Measurements from ENCODE around the gene MYLK4. TPM values are rescaled to one million over a fixed set of nuclear protein-coding genes. Genes with fewer than 3 reads are reported as not detected.

The MYLK4 gene
- total RNA-seq, 1 donor from 2014 or later = 0.42 TPM

- no peak for TF ChIP-seq CTCF (IDR thresholded peaks at IDR 0.05; ENCODE audit: insufficient read depth, low read length, poor library complexity, severe bottlenecking)
- no peaks in the 10 kb centered on the region for H3K27me3 ChIP-seq (ENCODE audit: control insufficient read depth, insufficient read depth, low read length)
- no peak for DNase-seq (ENCODE audit: low read depth)
- peaks cover 2% of the 10 kb centered on the region for H3K36me3 ChIP-seq (ENCODE audit: control insufficient read depth, insufficient read depth, low read length)
- no peak overlapping the region for H3K4me3 ChIP-seq (ENCODE audit: low read depth, low read length)
Observed at GRCh38 chr6:2782825-2783187, 32.1 kb upstream of the MYLK4 start.

GRCh38 chr6:2782356-2782708, 31.6 kb upstream of the MYLK4 start:
- no peak for TF ChIP-seq CTCF (IDR thresholded peaks at IDR 0.05; ENCODE audit: insufficient read depth, low read length, poor library complexity, severe bottlenecking)
- peaks cover 2% of the 10 kb centered on the region for H3K36me3 ChIP-seq (ENCODE audit: control insufficient read depth, insufficient read depth, low read length)
- DNase-seq (ENCODE audit: low read depth) = no peak

GRCh38 chr6:2781685-2782355, 31.1 kb upstream of the MYLK4 start:
- Histone ChIP-seq H3K27me3 (ENCODE audit: control insufficient read depth, insufficient read depth, low read length) (no peaks in the 10 kb centered on the region), H3K4me3 (ENCODE audit: low read depth, low read length) (no peak overlapping the region), H3K36me3 (ENCODE audit: control insufficient read depth, insufficient read depth, low read length) (peaks cover 3% of the 10 kb centered on the region)
- TF ChIP-seq CTCF (IDR thresholded peaks at IDR 0.05; ENCODE audit: insufficient read depth, low read length, poor library complexity, severe bottlenecking) = no peak
- no peak for DNase-seq (ENCODE audit: low read depth)

More at GRCh38 chr6:2782356-2782708, 31.6 kb upstream of the MYLK4 start:
- H3K4me3 ChIP-seq (ENCODE audit: low read depth, low read length) = no peak overlapping the region
- no peaks in the 10 kb centered on the region for H3K27me3 ChIP-seq (ENCODE audit: control insufficient read depth, insufficient read depth, low read length)

GRCh38 chr6:2780102-2780737, 29.5 kb upstream of the MYLK4 start:
- DNase-seq (ENCODE audit: low read depth) = no peak
- TF ChIP-seq CTCF (IDR thresholded peaks at IDR 0.05; ENCODE audit: insufficient read depth, low read length, poor library complexity, severe bottlenecking) = no peak

GRCh38 chr6:2777249-2777648, 26.5 kb upstream of the MYLK4 start:
- no peak for TF ChIP-seq CTCF (IDR thresholded peaks at IDR 0.05; ENCODE audit: insufficient read depth, low read length, poor library complexity, severe bottlenecking)
- H3K36me3 ChIP-seq (ENCODE audit: control insufficient read depth, insufficient read depth, low read length) = peaks cover 3% of the 10 kb centered on the region
- DNase-seq (ENCODE audit: low read depth) = no peak
- no peak overlapping the region for H3K4me3 ChIP-seq (ENCODE audit: low read depth, low read length)
- H3K27me3 ChIP-seq (ENCODE audit: control insufficient read depth, insufficient read depth, low read length) = no peaks in the 10 kb centered on the region

More at GRCh38 chr6:2780102-2780737, 29.5 kb upstream of the MYLK4 start:
- peaks cover 3% of the 10 kb centered on the region for H3K36me3 ChIP-seq (ENCODE audit: control insufficient read depth, insufficient read depth, low read length)
- H3K4me3 ChIP-seq (ENCODE audit: low read depth, low read length) = no peak overlapping the region
- H3K27me3 ChIP-seq (ENCODE audit: control insufficient read depth, insufficient read depth, low read length) = no peaks in the 10 kb centered on the region

GRCh38 chr6:2775003-2775402, 24.3 kb upstream of the MYLK4 start:
- DNase-seq (ENCODE audit: low read depth) = no peak
- Histone ChIP-seq H3K27me3 (ENCODE audit: control insufficient read depth, insufficient read depth, low read length) (no peaks in the 10 kb centered on the region), H3K4me3 (ENCODE audit: low read depth, low read length) (no peak overlapping the region), H3K36me3 (ENCODE audit: control insufficient read depth, insufficient read depth, low read length) (peaks cover 5% of the 10 kb centered on the region)
- no peak for TF ChIP-seq CTCF (IDR thresholded peaks at IDR 0.05; ENCODE audit: insufficient read depth, low read length, poor library complexity, severe bottlenecking)
